ENCODE measurements around the gene CDH20. TPM values are rescaled to one million over a fixed set of nuclear protein-coding genes. Genes with fewer than 3 reads are reported as not detected.

Gene CDH20
- polyA plus RNA-seq, 2 of the 4 experiments (the other 2 are of a cell fraction): not detected

GRCh38 chr18:61572084-61572655 lies 238.9 kb downstream of the CDH20 start:
- Histone ChIP-seq H3K4me3 (no peak overlapping the region), H3K4me1 (no peaks in the 10 kb centered on the region), H3K9me3 (no peaks in the 10 kb centered on the region), H3K4me2 (no peak overlapping the region), H3K27ac (no peak overlapping the region)
- no peak for FAIRE-seq
- WGBS (ENCODE audit: missing lambda C conversion rate): 43% methylated on average over 4 of the region's 4 CpGs
- CTCF ChIA-PET: interaction anchor here (0.6 to 1.6 kb wide), 2 partner anchors 10 to 46 kb away, joined by 4 to 7 read pairs; no protein-coding TSS in a partner anchor
- POLR2A ChIA-PET: no interaction called here
- DNase-seq (ENCODE audit: low read depth in 1 of 2, low spot score in 1 of 2): no peak
- ATAC-seq: no peak
- TF ChIP-seq MAX (IDR thresholded peaks at IDR 0.05) (no peak), CHD4 (IDR thresholded peaks at IDR 0.05; ENCODE audit: borderline replicate concordance) (no peak), EP300 (IDR thresholded peaks at IDR 0.05) (no peak), KDM1A (IDR thresholded peaks at IDR 0.05; ENCODE audit: low read depth) (no peak), JUN (IDR thresholded peaks at IDR 0.05) (no peak), NPAS2 (CRISPR knock-in tag; IDR thresholded peaks at IDR 0.05; ENCODE audit: borderline replicate concordance) (no peak), NFE2L2 (conservative IDR thresholded peaks at IDR 0.05; ENCODE audit: low read length) (no peak), FOSL2 (IDR thresholded peaks at IDR 0.05) (no peak), FOSL2 (CRISPR knock-in tag; IDR thresholded peaks at IDR 0.05) (no peak), RARB (CRISPR knock-in tag; IDR thresholded peaks at IDR 0.05) (no peak), SREBF2 (IDR thresholded peaks at IDR 0.05) (no peak), ZFP36 (IDR thresholded peaks at IDR 0.05; ENCODE audit: borderline replicate concordance, partially characterized antibody) (no peak), E2F6 (IDR thresholded peaks at IDR 0.05; ENCODE audit: borderline replicate concordance, low read depth) (no peak), CEBPB (IDR thresholded peaks at IDR 0.05) (no peak), BCL3 (IDR thresholded peaks at IDR 0.05) (no peak), RFX5 (IDR thresholded peaks at IDR 0.05) (no peak), EHMT2 (IDR thresholded peaks at IDR 0.05; ENCODE audit: low read depth) (no peak), USF2 (IDR thresholded peaks at IDR 0.05) (no peak), POLR2AphosphoS2 (conservative IDR thresholded peaks at IDR 0.05; ENCODE audit: low read length) (no peak), CTCF (IDR thresholded peaks at IDR 0.05) (no peak)

- no peak for ATAC-seq
- no peaks in the 10 kb centered on the region for H3K9me3 ChIP-seq
- no peak overlapping the region for H3K4me2 ChIP-seq
- FAIRE-seq: no peak
- no peak overlapping the region for H3K27ac ChIP-seq
- ChIA-PET CTCF (interaction anchor here (0.8 to 1.6 kb wide), 2 partner anchors 9 to 556 kb away, joined by 3 to 7 read pairs; no protein-coding TSS in a partner anchor), POLR2A (no interaction called here)
- TF ChIP-seq MAZ (IDR thresholded peaks at IDR 0.05; ENCODE audit: borderline replicate concordance, low read depth, low read length): no peak
- H3K4me3 ChIP-seq: no peak overlapping the region
- 0% methylated on average over 1 of the region's 1 CpG for WGBS (ENCODE audit: missing lambda C conversion rate)
- no peak for DNase-seq (ENCODE audit: low read depth in 1 of 2, low spot score in 1 of 2)
- H3K4me1 ChIP-seq: no peaks in the 10 kb centered on the region
Observed at GRCh38 chr18:61572871-61573270, 239.6 kb downstream of the CDH20 start.

Measured in A549 (cell line).